ENCODE results near the gene DNM3.

- TF ChIP-seq SP1 (IDR thresholded peaks at IDR 0.05; ENCODE audit: low read depth, low read length) (no peak), CTCF (IDR thresholded peaks at IDR 0.05 in 2 of 3, conservative IDR thresholded peaks at IDR 0.05 in 1 of 3; ENCODE audit: control insufficient read depth in 2 of 3, extremely low read depth in 1 of 3, insufficient read depth in 1 of 3, low read depth in 3 of 3, low read length in 3 of 3) (no peak), CUX1 (IDR thresholded peaks at IDR 0.05; ENCODE audit: insufficient replicate concordance, low read depth, low read length) (no peak), BMI1 (IDR thresholded peaks at IDR 0.05; ENCODE audit: borderline replicate concordance) (no peak), POLR2A (IDR thresholded peaks at IDR 0.05; ENCODE audit: low read depth, low read length) (no peak), TCF7 (IDR thresholded peaks at IDR 0.05; ENCODE audit: borderline replicate concordance) (no peak), USF2 (IDR thresholded peaks at IDR 0.05; ENCODE audit: borderline replicate concordance, low read depth, low read length) (no peak), ETV6 (conservative IDR thresholded peaks at IDR 0.05 in 1 of 2, IDR thresholded peaks at IDR 0.05 in 1 of 2; ENCODE audit: borderline replicate concordance in 1 of 2, low read depth in 1 of 2) (no peak), EZH2 (IDR thresholded peaks at IDR 0.05; ENCODE audit: borderline replicate concordance, control insufficient read depth, low read depth, low read length) (no peak), HCFC1 (IDR thresholded peaks at IDR 0.05; ENCODE audit: low read length) (no peak), SMARCA5 (IDR thresholded peaks at IDR 0.05) (no peak), EP300 (IDR thresholded peaks at IDR 0.05; ENCODE audit: borderline replicate concordance in 1 of 2, control insufficient read depth in 1 of 2, low read depth in 2 of 2, low read length in 2 of 2) (no peak)
Observed at GRCh38 chr1:171855381-171855780, 14.1 kb downstream of the DNM3 start.

Data from GM12878 (cell line).